ENCODE data around the gene SOCS6.
"Not testable (repeated sequence)": the region's sequence is repeated elsewhere in the genome, so short reads cannot be mapped to it uniquely, and the experiment has no call there.

The SOCS6 gene

GRCh38 chr18:70322928-70323327, 34.1 kb downstream of the SOCS6 start:
- DNase-seq (ENCODE audit: low read depth), result no peak

GRCh38 chr18:70324897-70325296, 36.1 kb downstream of the SOCS6 start:
- DNase-seq (ENCODE audit: low read depth), result no peak

GRCh38 chr18:70326255-70326654, 37.4 kb downstream of the SOCS6 start:
- no peak for DNase-seq (ENCODE audit: low read depth)

- DNase-seq (ENCODE audit: low read depth), result no peak
These were observed 39.3 kb downstream of the SOCS6 start for GRCh38 chr18:70328169-70328568.

GRCh38 chr18:70329071-70329470, 40.2 kb downstream of the SOCS6 start:
- no peak for DNase-seq (ENCODE audit: low read depth)

GRCh38 chr18:70330887-70331286, 42.0 kb downstream of the SOCS6 start:
- no peak for DNase-seq (ENCODE audit: low read depth)

GRCh38 chr18:70331456-70332097, 42.7 kb downstream of the SOCS6 start:
- no peak for DNase-seq (ENCODE audit: low read depth)

GRCh38 chr18:70332694-70333093, 43.8 kb downstream of the SOCS6 start:
- no peak for DNase-seq (ENCODE audit: low read depth)

- DNase-seq (ENCODE audit: low read depth), result no peak
These were observed 44.5 kb downstream of the SOCS6 start for GRCh38 chr18:70333316-70333715.

- no peak for DNase-seq (ENCODE audit: low read depth)
These were observed 44.9 kb downstream of the SOCS6 start for GRCh38 chr18:70333757-70334156.

GRCh38 chr18:70334264-70334663, 45.4 kb downstream of the SOCS6 start:
- no peak for DNase-seq (ENCODE audit: low read depth)

GRCh38 chr18:70334728-70335329, 46.0 kb downstream of the SOCS6 start:
- no peak for DNase-seq (ENCODE audit: low read depth)

GRCh38 chr18:70335892-70336726, 47.3 kb downstream of the SOCS6 start:
- no peak for DNase-seq (ENCODE audit: low read depth)

GRCh38 chr18:70337139-70337972, 48.5 kb downstream of the SOCS6 start:
- DNase-seq (ENCODE audit: low read depth), result no peak

- DNase-seq (ENCODE audit: low read depth), result no peak
These were observed 50.0 kb downstream of the SOCS6 start for GRCh38 chr18:70338890-70339289.

- DNase-seq (ENCODE audit: low read depth), result no peak
These were observed 51.1 kb downstream of the SOCS6 start for GRCh38 chr18:70339915-70340314.

GRCh38 chr18:70348481-70348880, 59.6 kb downstream of the SOCS6 start:
- DNase-seq (ENCODE audit: low read depth), result not testable (repeated sequence)

GRCh38 chr18:70349316-70349715, 60.5 kb downstream of the SOCS6 start:
- no peak for DNase-seq (ENCODE audit: low read depth)

GRCh38 chr18:70354080-70354479, 65.2 kb downstream of the SOCS6 start:
- no peak for DNase-seq (ENCODE audit: low read depth)

GRCh38 chr18:70354771-70355170, 65.9 kb downstream of the SOCS6 start:
- DNase-seq (ENCODE audit: low read depth), result no peak

- no peak for DNase-seq (ENCODE audit: low read depth)
These were observed 67.0 kb downstream of the SOCS6 start for GRCh38 chr18:70355620-70356385.

- not testable (repeated sequence) for DNase-seq (ENCODE audit: low read depth)
These were observed 69.2 kb downstream of the SOCS6 start for GRCh38 chr18:70358105-70358406.

Measured in activated T-cell treated with anti-CD3 and anti-CD28 coated beads for 24 hours (primary cell).